GM21737 (cell line): ENCODE data around the gene ANKEF1.
"Not testable (repeated sequence)": the region's sequence is repeated elsewhere in the genome, so short reads cannot be mapped to it uniquely, and the experiment has no call there.

ENCODE experiments used
- ATAC-seq: cut with Tn5 transposase; IDR thresholded peaks from one replicate; pipeline ENCODE4 v1.9.1; 2021; ENCODE audit warnings: mild to moderate bottlenecking, moderate library complexity; ENCODE audit not compliant: unreplicated experiment

ANKEF1 gene

DNA sequence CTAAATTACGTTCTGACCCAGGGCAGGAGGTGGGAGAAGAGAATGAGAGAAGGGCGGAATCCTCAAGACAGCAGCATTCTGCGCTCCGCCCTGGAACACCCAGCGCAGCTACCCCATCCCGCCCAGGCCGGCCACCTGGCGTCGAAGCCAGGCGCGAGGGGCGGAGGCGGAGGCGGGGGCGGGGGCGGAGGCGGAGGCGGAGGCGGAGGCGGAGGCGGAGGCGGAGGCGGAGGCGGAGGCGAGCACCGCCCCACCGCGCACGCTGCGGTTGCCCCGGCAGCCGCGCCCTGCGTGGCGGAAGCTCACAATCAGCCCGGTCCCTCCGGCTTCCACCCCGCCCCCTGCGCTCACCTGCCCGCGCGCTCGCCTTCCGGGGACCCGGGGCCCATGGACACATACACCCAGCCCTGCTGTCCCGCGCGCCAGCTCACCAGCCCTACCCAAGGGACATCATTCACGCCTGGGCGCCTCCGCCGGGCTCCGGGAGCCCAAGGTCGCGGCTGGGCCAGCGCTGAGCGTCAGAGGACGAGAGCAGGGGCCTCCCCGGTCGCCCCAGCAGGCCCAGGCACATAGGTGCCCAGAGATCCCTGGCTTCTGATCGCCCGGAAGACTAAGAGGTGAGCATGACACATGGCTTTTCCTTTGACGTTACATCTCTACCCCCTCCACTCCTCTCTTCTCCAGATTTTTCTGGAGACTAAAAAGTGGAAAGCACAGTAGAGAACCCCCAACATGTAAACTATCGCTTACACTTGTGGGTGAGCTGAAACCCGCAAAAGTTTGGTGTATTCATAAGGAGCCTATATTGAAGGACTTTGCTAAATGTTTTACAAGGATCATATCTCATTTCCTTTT is at the start of gene ANKEF1:
ANKEF1 (plus strand) TSS at position 271 of the 855 bp plus-strand sequence. CDS start 3,315 bp downstream, outside the sequence.
- peak; percentile 95 for ATAC-seq

DNA sequence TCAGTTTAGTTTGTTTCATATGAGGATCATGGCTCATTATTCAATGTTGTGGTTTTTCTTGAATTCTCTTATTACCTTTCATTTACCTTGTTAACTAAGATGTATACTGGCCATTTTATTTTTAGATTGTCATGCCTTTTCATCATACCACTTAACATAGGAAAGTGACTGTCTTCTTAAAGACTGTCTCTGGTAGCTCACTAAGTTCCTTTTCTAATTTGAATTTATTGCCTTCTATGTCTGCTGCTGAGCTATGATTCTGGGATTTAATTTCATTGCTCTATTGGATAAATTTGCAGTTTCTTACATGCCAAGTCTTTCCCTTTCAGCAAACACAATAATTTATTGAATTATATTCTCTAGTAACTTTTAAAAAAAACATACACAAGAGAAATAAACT is 49.5 kb upstream of the ANKEF1 start:
- no peak for ATAC-seq

DNA sequence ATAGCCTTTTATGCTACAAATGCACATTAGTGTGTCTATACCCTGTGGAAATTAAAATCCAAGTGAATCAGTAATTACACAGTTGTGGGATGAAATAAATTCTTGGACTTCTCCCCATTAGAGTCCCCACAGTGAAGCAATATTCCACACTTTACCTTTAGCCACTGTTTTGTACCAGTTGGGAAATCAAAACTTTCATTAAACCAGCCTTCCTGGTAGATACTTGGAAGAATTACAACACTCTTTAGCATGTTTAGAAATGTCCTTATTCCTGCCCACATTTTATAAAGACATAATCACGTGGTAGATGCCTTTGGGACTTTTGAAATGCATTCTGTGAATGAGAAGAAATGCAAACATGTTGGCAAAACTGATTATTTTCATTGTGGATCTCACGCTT is 49.0 kb upstream of the ANKEF1 start:
- ATAC-seq = no peak

DNA sequence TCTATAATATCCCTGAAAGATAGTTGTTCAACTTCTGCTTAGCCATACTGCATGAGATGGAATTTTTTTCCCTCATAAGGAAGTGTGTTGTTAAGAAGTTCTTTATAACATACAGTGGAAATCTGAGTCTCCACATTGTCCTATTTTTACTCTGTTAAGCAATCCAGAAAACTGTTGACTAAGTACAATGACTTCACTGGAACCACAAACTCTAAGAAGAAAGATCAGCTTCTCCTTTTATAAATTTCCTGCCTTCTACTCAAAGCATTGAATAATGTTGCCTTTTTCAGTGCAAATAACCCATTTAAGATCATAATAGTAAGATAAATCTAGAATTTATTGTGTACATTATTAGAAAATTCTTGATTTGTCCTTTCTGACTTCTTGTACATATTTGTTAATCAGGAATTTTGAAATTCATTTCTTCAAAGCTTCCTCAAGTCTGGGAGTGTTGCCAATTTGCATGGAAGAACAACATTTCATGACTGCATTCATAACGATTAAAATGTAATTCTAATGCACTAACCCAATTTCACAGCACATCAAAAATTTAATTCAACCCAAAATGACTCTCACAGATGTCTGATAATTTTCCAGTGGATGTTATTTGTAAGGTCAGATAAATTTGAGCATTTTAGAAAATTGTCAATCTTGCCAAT is 45.6 kb upstream of the ANKEF1 start:
- no peak for ATAC-seq

DNA sequence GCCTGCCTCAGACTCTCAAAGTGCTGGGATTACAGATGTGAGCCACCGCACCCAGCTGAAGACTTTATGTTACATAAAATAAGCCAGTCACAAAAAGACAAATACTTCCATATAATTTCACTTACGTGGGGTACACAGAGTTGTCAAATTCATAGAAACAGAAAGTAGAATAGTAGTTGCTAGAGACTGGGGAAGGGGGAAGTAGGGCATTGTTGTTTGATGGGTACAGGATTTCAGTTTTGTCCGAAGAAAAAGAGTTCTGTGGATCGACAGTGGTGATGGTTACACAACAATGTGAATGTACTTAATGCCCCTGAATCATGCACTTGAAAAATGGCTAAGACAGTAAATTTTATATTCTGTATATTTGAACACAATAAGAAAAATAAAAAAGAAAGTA is 41.6 kb upstream of the ANKEF1 start:
- no peak for ATAC-seq

DNA sequence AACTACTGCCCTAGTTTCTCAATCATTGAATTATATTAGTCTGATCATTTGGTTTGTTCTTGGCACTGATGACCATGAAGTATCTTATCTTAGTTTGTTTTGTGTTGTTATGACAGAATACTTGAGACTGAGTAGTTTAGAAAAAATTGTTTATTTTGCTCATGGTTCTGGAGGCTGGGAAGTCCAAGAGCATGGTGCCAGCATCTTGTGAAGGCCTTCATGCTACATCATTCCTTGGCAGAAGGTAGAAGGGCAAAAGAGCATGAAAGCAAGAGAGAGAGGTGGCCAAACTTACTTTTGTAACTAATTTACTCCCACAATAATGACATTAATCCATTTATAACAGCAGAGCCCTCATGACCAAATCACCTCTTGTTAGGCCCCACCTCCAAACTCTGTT is 40.1 kb upstream of the ANKEF1 start:
- no peak for ATAC-seq

DNA sequence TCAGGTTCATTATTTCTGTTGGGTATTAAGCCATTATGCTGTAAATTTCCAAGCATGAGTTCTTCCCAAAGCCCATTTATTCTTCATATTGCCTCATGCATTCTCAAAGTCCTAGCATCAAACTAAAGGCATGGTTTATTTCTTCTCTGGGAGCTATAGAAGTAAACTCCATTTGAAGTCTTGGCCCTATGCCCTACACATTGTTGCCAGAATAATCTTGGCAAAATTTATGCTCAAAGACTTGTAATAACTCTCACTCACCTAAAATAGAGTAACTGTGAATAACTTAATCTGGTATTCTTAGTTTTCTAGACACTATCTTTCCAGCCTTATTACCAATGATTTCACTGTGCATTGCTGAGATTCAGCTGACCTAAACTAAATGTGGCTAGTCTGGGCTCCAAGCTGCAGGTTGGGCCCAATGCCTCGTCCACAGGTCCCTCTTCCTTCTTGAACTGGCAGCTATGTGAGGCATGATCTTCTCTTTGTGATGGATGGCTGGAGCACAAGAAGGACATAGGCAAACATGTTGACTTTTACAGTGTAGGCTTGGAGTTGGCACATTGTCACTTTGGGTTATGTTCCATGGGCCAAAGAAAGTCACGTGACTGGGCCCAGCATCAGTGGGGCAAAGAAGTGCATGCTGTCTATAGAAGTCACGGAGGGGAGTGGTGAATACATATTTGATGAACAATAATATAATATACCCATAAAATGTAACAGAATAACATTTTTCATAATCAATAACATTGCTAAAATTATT is 39.1 kb upstream of the ANKEF1 start:
- no peak for ATAC-seq

DNA sequence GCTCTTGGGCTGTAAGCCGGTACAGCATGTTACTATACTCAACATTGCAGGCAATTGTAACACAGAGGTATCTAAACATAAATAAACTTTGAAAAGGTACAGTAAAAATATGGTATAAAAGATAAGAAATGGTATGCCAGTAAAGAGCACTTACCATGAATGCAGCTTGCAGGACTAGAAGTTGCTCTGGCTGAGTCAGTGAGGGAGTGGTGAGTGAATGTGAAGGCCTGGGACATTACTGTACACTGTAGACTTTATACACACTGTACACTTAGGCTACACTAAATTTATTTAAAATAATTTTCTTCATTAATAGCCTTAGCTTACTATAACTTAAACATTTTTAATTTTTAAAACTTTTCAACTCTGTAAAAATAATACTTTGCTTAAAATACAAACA is 37.8 kb upstream of the ANKEF1 start:
- ATAC-seq = no peak

DNA sequence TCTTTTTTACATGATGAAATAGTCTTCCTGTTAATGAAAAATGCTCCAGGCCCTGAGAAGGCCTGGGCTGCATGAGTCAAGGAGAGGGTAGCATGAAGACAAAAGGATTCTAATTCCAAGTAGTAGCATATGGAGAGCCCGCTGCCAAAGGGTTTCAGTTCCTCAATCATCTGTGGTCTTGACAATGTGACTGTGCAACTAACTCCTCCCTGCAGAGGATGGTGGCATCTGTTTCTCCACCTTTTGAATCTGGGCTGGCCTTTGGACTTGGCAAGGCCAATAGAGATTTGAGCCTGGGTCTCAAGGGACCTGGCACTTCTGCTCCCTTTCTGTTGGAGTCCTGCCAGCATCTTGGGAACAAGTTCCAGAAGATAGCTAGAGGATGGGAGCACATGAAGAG is 35.1 kb upstream of the ANKEF1 start:
- no peak for ATAC-seq

DNA sequence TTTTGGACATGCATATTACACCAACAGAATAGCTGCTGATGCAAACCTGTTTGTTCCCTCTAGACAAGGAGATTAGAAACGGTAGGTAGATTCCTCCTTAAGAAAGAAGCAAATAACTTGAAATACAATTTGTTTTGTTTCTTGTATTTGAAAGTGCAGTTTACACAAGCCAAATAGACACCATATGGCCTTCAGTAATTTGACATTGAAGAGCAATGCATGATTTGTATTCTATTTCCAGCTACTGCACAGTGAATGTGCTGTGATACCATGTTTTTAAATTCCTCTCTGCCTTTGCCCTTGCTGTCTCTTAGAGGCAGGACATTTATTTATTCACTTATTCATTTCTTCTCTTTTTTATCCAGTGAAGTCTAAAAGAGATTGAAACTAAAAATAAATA is 31.9 kb upstream of the ANKEF1 start:
- no peak for ATAC-seq

DNA sequence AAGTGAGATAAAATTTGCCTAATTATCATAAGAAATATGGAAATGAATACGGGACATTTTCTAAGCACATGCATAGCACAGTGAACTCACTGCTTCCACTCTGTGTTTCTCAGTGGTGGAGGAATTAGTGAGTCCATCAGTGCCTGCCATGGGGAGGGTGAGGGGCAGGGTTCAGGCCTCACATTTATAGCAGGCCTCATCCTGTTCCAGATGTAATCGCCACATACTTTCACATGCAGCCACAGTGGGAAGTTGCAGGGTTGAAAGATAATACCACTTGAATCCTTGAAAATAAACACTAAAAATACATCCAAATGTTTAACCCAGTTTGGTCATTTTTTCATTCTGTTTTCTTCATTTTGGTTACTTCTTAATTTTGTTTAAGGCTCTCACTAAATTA is 29.9 kb upstream of the ANKEF1 start:
- ATAC-seq = no peak

DNA sequence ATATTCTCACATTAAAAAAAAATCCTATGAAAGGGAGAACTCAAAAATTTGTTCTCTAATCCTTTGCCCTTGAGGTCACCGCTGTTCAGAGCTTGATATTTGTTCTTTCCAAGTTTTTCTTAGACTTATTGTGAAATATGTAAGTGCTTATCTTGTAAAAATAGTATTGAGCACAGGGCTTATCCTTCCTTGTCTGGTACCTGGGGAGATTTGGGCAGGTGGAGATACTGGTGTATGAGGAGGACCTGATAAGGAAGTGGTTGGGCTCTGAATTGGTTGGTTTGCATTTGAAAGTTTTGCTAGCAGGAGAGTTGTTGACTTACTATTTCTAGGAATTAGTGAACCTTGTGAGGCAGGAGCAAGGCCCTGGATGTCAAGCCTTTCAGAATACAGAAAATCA is 28.9 kb upstream of the ANKEF1 start:
- no peak for ATAC-seq

DNA sequence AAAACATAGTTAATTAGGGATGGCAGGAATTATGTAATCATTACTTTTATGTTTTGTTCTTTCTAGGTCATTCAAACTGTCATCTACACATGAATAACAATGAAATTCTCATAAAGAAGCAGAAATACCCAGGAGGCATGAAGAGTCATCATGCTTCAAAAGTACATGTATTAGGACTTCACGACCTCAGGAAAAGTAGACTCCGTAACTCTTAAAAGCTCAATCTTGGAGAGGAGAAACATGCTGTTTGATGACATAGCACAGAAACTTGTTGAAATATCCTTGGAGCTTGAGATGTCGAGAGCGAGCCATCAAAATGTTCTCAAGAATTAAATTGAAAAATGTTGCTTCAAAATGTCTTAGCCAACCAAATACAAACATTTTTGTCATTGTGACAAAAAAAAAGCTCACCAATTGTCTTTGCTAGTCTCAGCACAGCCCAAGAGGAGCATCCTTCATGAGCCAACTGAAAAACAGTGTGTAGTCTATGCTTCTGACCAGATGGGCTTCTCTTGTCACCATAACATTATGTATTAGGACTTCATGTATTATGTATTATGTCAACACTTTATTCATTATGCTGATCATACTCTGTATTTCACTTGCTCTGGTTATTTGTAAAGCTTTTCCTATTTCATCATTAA is 28.2 kb upstream of the ANKEF1 start:
- no peak for ATAC-seq

DNA sequence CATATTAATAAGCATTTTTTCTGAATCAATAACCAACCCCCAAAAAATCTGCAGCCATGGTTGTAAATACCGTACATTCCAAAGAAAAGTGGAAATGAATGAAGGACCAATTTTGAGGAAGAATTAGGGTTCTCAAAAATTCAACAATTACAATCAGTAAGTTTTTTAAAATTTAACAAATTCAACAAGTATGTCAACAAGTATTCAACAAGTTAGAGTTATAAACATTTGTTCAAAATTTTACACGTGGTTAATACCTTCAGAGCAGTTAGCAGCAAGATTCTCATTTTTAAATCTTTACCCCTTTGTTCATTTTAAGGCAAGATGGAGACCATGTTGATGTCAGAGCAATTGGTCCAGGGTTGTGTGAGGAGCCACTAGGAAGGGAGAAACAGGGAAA is 27.6 kb upstream of the ANKEF1 start:
- no peak for ATAC-seq

DNA sequence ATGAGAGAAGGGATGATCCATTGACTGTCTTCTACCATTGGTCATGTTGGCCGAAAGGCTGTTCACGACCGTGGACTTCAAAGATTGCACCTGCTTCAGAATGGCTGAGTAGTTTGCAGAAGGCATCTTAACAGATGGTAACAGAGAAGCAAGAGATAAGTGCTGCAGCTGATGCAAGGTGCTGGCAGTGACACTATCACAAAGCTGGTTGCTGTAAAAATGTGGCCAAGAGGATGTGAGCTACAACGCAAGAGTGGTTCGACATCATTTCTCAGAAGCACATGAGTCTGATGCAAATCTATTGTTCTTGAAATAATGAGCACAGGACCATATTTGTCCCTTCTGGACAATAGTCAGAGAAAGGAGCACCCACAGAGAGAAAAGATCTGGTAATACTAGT is 27.0 kb upstream of the ANKEF1 start:
- ATAC-seq = no peak

DNA sequence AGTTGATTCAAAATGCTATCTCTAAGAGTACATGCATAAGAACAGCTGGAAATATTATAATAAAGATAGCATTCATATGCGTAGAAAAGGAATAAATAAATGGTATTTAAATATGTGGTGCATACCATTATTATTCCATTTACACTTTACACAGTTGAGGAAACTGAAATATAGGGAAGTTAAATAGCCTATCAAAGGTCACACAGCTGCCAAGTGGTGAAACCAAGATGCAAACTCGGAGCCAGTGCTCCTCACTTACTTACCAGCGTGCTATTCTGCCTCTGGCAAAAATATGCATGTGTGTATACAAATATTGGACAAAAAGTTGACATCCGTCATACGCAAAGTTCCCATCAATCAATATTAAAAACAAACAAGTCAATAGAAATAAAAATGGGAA is 22.3 kb upstream of the ANKEF1 start:
- ATAC-seq = no peak

DNA sequence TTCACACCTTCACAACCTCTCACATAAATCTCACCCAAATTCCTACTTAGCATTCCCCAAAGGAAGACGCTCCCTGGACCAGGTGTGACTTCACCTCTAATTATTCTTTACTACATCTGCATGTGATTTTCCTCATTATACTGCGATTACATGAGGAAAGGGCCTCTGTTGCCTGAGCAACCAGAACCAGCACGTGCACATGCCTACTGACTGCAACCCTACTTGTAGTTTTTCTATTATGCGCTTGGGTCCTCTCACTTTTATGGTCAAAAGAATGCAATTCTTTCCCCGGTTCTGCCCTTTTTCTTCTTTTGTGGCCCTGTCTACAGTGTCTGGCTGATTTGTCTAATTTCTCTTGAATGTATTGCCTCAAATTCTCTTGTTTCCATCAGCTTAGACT is 20.4 kb upstream of the ANKEF1 start:
- no peak for ATAC-seq

DNA sequence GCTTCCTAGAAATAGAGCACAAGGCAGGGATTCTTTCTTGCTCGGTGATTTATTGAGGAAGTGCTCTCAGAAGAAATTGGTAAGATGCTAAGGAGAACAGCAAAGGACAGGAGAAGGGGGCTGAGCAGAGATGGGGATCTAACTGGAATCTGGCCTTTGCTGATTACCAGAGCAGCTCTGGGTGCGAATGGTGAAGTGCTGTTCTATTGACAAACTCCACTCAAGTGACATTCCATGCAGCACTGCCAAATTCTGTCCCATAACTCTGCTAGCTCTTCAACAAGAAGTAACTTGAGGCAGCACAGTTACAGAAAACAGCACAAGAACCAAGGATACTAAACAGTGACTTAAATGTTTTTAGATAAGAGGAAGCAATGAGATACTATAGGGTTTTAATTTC is 13.8 kb upstream of the ANKEF1 start:
- ATAC-seq = no peak

DNA sequence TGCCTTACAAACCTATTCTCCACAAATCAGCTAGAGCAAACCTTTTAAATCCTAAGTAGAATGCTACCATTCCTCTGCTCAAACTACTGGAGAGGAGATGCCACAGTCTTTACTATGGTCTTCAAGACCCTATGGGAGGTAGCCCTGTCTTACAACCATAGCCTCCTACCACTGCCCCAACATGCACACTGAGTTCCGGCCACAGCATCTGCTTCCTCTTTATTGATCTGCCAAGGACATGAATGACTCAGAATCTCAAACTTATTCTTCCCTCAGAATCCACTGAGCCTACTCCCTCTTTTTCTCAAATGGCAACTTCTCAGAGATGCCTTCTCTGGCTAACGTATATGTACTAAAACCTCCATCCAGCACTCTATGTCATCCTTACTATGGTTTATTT is 12.2 kb upstream of the ANKEF1 start:
- ATAC-seq = no peak

DNA sequence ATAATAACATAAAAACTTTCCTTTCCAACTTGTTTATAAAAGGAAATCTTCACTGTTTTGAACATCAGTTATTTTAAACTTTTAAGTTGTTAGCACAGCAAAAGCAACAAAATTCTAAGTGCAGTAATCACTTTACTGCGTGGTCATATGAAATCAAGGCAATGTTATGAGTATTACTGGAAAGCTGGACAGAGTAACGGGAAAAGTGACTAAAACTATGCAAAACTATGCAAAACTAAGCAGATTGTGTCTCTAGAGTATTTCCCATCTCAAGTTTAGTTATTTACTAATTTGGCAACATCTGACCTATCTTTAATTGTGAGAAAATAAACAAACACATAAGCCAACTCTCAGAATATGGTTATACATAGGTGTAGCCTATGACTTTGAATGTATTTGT is 10.9 kb upstream of the ANKEF1 start:
- no peak for ATAC-seq

DNA sequence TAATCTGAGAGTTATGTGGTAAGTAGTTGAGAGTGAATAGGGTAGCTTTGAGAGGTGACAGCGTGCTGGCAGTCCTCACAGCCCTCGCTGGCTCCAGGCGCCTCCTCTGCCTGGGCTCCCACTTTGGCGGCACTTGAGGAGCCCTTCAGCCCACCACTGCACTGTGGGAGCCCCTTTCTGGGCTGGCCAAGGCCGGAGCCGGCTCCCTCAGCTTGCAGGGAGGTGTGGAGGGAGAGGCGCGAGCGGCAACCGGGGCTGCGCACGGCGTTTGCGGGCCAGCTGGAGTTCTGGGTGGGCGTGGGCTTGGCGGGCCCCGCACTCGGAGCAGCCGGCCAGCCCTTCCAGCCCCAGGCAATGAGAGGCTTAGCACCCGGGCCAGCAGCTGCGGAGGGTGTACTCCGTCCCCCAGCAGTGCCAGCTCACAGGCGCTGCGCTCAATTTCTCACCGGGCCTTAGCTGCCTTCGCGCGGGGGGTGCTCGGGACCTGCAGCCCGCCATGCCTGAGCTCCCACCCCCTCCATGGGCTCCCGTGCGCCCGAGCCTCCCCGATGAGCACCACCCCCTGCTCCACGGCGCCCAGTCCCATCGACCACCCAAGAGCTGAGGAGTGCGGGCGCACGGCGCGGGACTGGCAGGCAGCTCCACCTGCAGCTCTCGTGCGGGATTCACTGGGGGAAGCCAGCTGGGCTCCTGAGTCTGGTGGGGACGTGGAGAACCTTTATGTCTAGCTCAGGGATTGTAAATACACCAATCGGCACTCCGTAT is 3.2 kb upstream of the ANKEF1 start:
- ATAC-seq = not testable (repeated sequence)
